Heart left ventricle (tissue), 13 donors: Measurements from ENCODE around the gene SCN4A.

Experiments used
- CTCF ChIP-seq, 12 donors: fragments of 200-600 bp; sonication (generic) in 4 of 12; IDR thresholded peaks; one replicate each; pipeline versions ENCODE4 v1.5.0 to v1.8.0; 2018 to 2022; ENCODE audit warnings: antibody characterized with exemption in 12 of 12, mild to moderate bottlenecking in 5 of 12
- POLR2A ChIP-seq, 2 donors: fragments of 450-650 bp; IDR thresholded peaks; one replicate each; pipeline ENCODE4 v1.6.1; 2017; ENCODE audit warnings: antibody characterized with exemption in 2 of 2, mild to moderate bottlenecking in 2 of 2, moderate library complexity in 2 of 2
- donor health status: ischemic (EF 13 %, LVEDD 7.1; RV severe dilation, severe dysfunction).
- donor health status: DM: no; HTN: yes; CAD: no.
- donor health status: DM: no; HTN: no; CAD: no.
- donor health status: ischemic (EF 25% LVEDD 6.9; RV normal size, moderate dysfunction).
- donor health status: ischemic (EF 25% LVEDD 5.7; RV mildly dilated, moderate dysfunction).
- donor health status: ischemic (EF 35%, LVEDD 5.7; RV mildly dilated, moderate dysfunction).
- donor health status: nonischemic (EF 11% LVEDD 7.7; RV severe dilation, severe dysfunction).
- donor health status: DM: yes; HTN: yes; CAD: no.
- donor health status: PGD.
- donor health status: ischemic (EF 29% LVEDD 5.4; RV normal size, mild dysfunction).
- donor health status: nonischemic (EF 23%, LVEDD 6.1; RV moderate dilation, normal function).

GRCh38 chr17:63975541-63976092 is 2.9 kb upstream of the SCN4A start:
- TF ChIP-seq CTCF (IDR thresholded peaks at IDR 0.05) (no peak), POLR2A (IDR thresholded peaks at IDR 0.05) (no peak)
